ENCODE results near the gene NDUFA7. TPM values are rescaled to one million over a fixed set of nuclear protein-coding genes. Genes with fewer than 3 reads are reported as not detected.

Gene NDUFA7
- total and polyA plus RNA-seq, 2 of the 13 experiments (the other 11 are each of a cell fraction or from before 2014, with no cell fraction given), result 64.5 to 71.5 TPM

DNA sequence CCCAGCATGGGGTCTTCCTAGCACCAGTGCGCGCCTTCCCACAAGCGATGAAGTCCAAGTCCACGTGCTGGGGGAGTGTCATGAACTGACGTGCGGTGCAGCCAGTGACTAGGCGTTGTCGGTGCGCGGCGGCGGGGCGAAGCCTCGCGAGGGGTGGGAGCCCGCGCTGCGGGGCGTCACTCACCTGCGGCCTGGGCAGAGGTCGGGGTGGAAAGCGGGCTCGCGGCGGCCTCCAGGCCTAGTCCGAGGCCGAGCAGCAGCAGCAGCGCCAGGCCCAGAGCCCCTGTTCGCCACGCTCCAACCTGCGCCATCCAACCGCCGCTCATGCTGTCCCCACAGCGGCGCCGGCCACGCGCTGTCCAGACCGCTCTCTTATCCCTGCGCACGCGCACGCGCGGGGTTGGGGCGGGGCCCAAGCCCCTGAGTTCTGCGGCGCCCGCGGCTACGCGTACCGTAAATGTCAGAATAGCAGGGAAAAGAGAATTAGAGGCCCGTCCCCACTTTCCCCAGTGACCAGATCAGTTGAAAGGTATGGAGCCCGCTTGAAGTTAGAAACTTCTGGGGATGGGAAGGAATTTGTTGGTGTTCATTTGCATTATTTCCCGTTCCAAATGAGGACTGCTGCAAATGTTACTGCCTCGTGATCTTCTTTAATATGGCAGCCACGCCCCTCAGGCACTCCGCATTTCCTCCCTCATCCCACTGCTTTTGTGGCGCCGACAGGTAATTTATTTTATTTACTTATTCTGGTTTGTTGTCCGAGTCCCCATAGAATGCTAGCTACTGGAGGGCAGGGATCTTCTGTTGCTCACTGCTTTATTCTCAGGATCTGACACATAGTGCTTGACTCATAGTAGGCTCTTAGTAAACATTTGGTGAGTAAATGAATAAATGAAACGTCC, 13.0 kb downstream of the NDUFA7 start, which contains the start of gene CD320 (continued):
- TF ChIP-seq RFX1 (IDR thresholded peaks at IDR 0.05) (no peak), ZNF616 (CRISPR knock-in tag; IDR thresholded peaks at IDR 0.05; ENCODE audit: low read depth) (0 out of 2 replicates have a peak, but pooled peaks have one; percentile 66), HDAC1 (CRISPR knock-in tag; IDR thresholded peaks at IDR 0.05) (peak; percentile 84), BRD4 (CRISPR knock-in tag; IDR thresholded peaks at IDR 0.05) (peak; percentile 67; the same call in 1 of the 2 replicates), YEATS4 (CRISPR knock-in tag; IDR thresholded peaks at IDR 0.05; ENCODE audit: borderline replicate concordance) (peak; percentile 95), DPF2 (CRISPR knock-in tag; IDR thresholded peaks at IDR 0.05; ENCODE audit: borderline replicate concordance, low read depth) (peak; percentile 13; the same call in 1 of the 2 replicates), ZNF180 (CRISPR knock-in tag; IDR thresholded peaks at IDR 0.05; ENCODE audit: borderline replicate concordance, low read depth) (peak; percentile 81; the same call in 1 of the 2 replicates), ZNF577 (CRISPR knock-in tag; IDR thresholded peaks at IDR 0.05; ENCODE audit: borderline replicate concordance, low read depth) (no peak), MAFG (CRISPR knock-in tag; IDR thresholded peaks at IDR 0.05) (no peak), PCBP1 (IDR thresholded peaks at IDR 0.05; ENCODE audit: borderline replicate concordance, low read depth, low read length) (0 out of 2 replicates have a peak, but pooled peaks have one; percentile 36), ZNF460 (CRISPR knock-in tag; IDR thresholded peaks at IDR 0.05; ENCODE audit: borderline replicate concordance) (no peak), ZNF883 (CRISPR knock-in tag; IDR thresholded peaks at IDR 0.05; ENCODE audit: not compliant biosample characterization) (peak; percentile 99), ZNF205 (CRISPR knock-in tag; IDR thresholded peaks at IDR 0.05) (peak; percentile 69)
- TF ChIP-seq, protein P1, sequence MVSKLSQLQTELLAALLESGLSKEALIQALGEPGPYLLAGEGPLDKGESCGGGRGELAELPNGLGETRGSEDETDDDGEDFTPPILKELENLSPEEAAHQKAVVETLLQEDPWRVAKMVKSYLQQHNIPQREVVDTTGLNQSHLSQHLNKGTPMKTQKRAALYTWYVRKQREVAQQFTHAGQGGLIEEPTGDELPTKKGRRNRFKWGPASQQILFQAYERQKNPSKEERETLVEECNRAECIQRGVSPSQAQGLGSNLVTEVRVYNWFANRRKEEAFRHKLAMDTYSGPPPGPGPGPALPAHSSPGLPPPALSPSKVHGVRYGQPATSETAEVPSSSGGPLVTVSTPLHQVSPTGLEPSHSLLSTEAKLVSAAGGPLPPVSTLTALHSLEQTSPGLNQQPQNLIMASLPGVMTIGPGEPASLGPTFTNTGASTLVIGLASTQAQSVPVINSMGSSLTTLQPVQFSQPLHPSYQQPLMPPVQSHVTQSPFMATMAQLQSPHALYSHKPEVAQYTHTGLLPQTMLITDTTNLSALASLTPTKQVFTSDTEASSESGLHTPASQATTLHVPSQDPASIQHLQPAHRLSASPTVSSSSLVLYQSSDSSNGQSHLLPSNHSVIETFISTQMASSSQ (IDR thresholded peaks at IDR 0.05; ENCODE audit: low read depth), result no peak
- TF ChIP-seq, protein P1 (CRISPR knock-in tag; IDR thresholded peaks at IDR 0.05; ENCODE audit: borderline replicate concordance), result peak; percentile 76; the same call in 1 of the 2 replicates
- TF ChIP-seq, protein P2, sequence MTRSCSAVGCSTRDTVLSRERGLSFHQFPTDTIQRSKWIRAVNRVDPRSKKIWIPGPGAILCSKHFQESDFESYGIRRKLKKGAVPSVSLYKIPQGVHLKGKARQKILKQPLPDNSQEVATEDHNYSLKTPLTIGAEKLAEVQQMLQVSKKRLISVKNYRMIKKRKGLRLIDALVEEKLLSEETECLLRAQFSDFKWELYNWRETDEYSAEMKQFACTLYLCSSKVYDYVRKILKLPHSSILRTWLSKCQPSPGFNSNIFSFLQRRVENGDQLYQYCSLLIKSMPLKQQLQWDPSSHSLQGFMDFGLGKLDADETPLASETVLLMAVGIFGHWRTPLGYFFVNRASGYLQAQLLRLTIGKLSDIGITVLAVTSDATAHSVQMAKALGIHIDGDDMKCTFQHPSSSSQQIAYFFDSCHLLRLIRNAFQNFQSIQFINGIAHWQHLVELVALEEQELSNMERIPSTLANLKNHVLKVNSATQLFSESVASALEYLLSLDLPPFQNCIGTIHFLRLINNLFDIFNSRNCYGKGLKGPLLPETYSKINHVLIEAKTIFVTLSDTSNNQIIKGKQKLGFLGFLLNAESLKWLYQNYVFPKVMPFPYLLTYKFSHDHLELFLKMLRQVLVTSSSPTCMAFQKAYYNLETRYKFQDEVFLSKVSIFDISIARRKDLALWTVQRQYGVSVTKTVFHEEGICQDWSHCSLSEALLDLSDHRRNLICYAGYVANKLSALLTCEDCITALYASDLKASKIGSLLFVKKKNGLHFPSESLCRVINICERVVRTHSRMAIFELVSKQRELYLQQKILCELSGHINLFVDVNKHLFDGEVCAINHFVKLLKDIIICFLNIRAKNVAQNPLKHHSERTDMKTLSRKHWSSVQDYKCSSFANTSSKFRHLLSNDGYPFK (CRISPR knock-in tag; IDR thresholded peaks at IDR 0.05; ENCODE audit: borderline replicate concordance), result peak; percentile 43; the same call in 1 of the 2 replicates
- TF ChIP-seq, protein P3, sequence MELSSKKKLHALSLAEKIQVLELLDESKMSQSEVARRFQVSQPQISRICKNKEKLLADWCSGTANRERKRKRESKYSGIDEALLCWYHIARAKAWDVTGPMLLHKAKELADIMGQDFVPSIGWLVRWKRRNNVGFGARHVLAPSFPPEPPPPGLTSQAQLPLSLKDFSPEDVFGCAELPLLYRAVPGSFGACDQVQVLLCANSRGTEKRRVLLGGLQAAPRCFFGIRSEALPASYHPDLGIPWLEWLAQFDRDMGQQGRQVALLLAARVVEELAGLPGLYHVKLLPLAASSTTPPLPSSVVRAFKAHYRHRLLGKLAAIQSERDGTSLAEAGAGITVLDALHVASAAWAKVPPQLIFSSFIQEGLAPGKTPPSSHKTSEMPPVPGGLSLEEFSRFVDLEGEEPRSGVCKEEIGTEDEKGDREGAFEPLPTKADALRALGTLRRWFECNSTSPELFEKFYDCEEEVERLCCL (CRISPR knock-in tag; IDR thresholded peaks at IDR 0.05; ENCODE audit: borderline replicate concordance), result no peak; the same call in none of the 2 replicates
- TF ChIP-seq, protein P4, sequence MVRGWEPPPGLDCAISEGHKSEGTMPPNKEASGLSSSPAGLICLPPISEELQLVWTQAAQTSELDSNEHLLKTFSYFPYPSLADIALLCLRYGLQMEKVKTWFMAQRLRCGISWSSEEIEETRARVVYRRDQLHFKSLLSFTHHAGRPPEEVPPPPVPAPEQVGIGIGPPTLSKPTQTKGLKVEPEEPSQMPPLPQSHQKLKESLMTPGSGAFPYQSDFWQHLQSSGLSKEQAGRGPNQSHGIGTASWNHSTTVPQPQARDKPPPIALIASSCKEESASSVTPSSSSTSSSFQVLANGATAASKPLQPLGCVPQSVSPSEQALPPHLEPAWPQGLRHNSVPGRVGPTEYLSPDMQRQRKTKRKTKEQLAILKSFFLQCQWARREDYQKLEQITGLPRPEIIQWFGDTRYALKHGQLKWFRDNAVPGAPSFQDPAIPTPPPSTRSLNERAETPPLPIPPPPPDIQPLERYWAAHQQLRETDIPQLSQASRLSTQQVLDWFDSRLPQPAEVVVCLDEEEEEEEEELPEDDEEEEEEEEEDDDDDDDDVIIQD (CRISPR knock-in tag; IDR thresholded peaks at IDR 0.05; ENCODE audit: low read depth), result no peak

Data from HepG2 (cell line).